ENCODE results near the gene STXBP6.

Gene STXBP6

DNA sequence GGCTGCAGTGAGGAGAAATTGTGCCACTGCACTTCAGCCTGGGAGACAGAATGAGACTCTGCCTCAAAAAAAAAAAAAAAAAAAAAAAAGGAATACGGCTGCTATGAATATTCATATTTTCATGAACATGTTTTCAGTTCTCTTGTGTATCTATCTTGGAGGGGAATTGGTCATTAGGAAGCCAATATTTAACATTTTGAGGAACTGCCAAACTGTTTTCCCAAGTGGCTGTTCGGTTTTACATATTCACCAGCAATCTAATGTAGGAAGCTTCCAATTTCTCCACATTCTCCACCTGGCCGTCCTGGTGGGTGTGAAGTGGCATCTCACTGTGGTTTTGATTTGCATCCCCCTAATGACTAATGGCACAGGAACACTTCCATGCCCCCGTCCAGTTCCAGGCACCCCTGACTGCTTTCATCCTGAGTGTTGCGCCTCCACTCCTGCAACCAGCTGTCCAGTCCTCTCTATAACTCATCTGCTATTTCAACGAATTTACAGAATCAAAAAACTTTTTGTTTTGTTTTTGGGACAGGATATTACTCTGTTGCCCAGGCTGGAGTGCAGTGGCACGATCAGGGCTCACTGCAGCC is 5.7 kb downstream of the STXBP6 start:
- Mint-ChIP-seq H3K27me3 (peaks cover 17 to 19% of the 10 kb centered on the region in 2 donors), H3K4me1 (peaks cover 7% of the 10 kb centered on the region in 2 donors), H3K4me3 (no peak overlapping the region), H3K9me3 (no peaks in the 10 kb centered on the region), H3K27ac (peak overlapping the region; percentile 76), H3K36me3 (no peaks in the 10 kb centered on the region)
- ATAC-seq (replicated peaks) = no peak
- DNase-seq = no peak

DNA sequence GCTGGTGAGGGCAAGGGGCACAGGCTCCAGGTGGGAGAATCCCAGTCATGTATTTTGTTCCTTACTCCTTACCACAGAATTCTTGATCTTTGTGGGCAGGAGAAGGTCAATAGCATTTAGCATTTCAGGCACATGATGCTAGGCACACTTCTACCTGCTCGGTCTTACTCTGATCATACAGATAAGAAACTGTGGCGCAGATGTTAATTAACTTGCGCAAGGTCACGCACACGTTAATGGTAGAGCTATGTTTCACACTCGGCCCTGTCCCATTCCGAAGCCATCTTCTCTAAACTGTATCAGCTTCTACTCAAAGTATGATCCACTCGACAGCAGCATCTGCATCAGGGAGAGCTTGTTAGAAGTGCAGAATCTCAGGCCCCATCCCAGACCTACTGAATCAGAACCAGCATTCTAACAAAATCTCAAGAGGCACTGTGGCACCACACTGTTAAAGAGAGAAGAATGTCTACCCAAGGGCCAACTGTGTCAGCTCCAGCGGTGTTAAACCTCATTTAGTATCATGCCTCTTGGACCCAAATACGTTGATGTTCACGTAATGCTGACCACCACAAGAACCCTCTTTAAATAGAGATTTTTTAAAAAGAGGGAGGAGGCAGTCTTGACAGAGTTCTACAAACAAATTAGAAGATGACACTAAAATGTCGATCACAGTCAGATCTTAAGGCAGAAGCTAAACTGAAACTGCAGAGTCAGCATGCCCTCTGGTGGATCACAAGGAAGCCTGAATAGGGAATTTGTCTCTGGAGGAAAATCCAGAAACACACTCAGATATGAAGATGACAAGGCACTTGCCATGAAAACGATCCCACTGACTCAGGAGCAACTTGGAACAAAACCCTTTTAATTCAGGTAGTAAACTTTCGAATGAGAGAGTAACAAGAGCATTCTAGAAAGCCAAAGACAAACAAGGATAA is 7.3 kb downstream of the STXBP6 start:
- H3K4me1 Mint-ChIP-seq = no peaks in the 10 kb centered on the region
- no peak for DNase-seq
- peaks cover 6 to 7% of the 10 kb centered on the region in 2 donors for H3K9me3 Mint-ChIP-seq
- peaks cover 0 to 2% of the 10 kb centered on the region in 2 donors for H3K36me3 Mint-ChIP-seq
- H3K27me3 Mint-ChIP-seq = peaks cover 7 to 8% of the 10 kb centered on the region in 2 donors
- no peak overlapping the region for H3K27ac Mint-ChIP-seq
- H3K4me3 Mint-ChIP-seq = no peak overlapping the region
- ATAC-seq (replicated peaks) = no peak

DNA sequence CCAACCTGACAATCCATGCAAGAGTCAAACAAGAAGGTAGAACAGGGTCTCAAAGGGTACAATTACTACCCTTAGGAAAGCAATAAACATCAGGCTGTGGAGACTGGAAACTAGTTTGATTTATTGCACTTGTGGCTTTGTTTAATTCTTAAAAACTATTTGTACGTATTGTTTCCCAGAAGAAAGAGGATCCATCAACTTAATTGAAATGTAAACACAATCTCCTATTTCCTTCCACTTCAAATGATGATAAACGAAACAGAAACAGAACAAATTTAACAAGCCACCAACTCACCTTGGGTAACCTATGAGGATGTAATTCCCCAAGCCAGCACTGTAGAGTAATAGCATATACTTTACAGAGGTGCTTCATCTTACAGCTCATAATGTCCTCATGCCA is 8.0 kb downstream of the STXBP6 start:
- H3K36me3 Mint-ChIP-seq = peaks cover 0 to 2% of the 10 kb centered on the region in 2 donors
- DNase-seq (no peak), ATAC-seq (replicated peaks) (no peak)
- H3K9me3 Mint-ChIP-seq = peaks cover 6 to 7% of the 10 kb centered on the region in 2 donors
- H3K27me3 Mint-ChIP-seq = peaks cover 7 to 8% of the 10 kb centered on the region in 2 donors
- H3K4me3 Mint-ChIP-seq = no peak overlapping the region
- H3K27ac Mint-ChIP-seq = no peak overlapping the region
- H3K4me1 Mint-ChIP-seq = no peaks in the 10 kb centered on the region

DNA sequence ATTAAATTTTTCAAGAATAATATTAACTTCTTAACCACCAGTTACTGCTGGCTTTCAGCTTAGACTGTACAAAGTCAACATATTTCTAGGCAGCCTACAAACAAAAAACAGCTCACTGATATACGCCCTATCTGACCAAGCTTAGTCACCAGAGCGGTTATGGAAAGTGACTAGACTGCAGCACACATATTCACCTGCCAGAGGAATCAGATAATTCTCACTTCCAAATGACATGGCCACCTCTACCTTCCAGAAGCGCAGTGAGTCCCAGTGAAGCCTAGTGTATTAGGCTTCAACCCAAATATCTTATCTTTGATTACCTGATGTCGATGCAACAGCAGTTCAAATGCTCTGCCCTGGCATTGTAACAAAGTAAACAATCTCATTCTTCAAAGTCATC is 8.5 kb downstream of the STXBP6 start:
- peaks cover 0 to 2% of the 10 kb centered on the region in 2 donors for H3K36me3 Mint-ChIP-seq
- ATAC-seq (replicated peaks) (no peak), DNase-seq (no peak)
- H3K27me3 Mint-ChIP-seq = peaks cover 7 to 8% of the 10 kb centered on the region in 2 donors
- peaks cover 6 to 7% of the 10 kb centered on the region in 2 donors for H3K9me3 Mint-ChIP-seq
- no peak overlapping the region for H3K4me3 Mint-ChIP-seq
- no peaks in the 10 kb centered on the region for H3K4me1 Mint-ChIP-seq
- no peak overlapping the region for H3K27ac Mint-ChIP-seq

DNA sequence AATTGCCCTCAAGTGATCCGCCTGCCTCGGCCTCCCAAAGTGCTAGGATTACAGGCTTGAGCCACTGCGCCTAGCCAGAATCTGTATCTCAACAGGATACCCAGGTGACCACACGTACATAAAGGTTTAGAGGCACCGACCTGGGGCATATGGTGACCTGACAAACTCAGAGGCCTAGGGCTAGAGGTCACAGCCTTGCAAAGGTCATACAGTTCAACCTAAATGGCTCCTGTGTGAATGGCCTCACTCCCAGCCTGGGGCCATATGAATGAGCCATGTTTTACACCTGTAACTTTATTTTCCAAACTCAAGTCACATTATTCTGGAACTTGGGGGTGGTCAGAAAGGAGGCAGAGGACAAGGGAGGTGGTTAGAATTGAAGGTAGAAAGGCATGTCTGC is 10.0 kb downstream of the STXBP6 start:
- H3K27ac Mint-ChIP-seq = no peak overlapping the region
- H3K36me3 Mint-ChIP-seq = peaks cover 0 to 2% of the 10 kb centered on the region in 2 donors
- DNase-seq = no peak
- peaks cover 6 to 7% of the 10 kb centered on the region in 2 donors for H3K9me3 Mint-ChIP-seq
- H3K27me3 Mint-ChIP-seq = peaks cover 7 to 8% of the 10 kb centered on the region in 2 donors
- ATAC-seq (replicated peaks) = no peak
- no peaks in the 10 kb centered on the region for H3K4me1 Mint-ChIP-seq
- no peak overlapping the region for H3K4me3 Mint-ChIP-seq

DNA sequence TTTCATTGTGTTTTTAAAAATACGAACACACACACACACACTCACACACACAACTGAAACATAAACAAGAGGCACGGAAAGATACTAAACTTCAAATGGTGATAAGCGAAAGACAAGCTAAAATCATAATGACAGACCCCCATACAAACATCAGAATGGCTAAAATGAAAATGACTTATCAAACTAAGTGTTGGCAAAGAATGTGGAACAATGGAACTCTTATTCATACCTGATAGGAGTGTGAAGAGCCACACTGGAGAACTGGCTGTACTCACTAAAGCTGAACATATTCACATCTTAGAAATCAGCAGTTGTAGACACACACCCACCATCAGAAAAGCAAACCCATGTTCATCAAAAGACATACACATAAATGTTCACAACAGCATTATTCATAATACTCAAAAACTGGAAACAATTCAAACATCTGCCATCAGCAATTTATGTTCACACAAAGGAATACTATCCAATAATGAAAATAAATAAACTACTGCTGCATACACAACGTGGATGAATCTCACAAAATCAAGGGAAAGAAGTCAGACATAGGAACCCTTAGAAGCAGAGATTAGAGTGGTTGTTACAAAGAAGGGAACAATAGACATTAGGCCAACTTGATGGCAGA is 11.8 kb downstream of the STXBP6 start:
- peaks cover 6 to 7% of the 10 kb centered on the region in 2 donors for H3K9me3 Mint-ChIP-seq
- no peak overlapping the region for H3K27ac Mint-ChIP-seq
- H3K4me1 Mint-ChIP-seq = no peaks in the 10 kb centered on the region
- peaks cover 4 to 7% of the 10 kb centered on the region in 2 donors for H3K27me3 Mint-ChIP-seq
- DNase-seq (no peak), ATAC-seq (replicated peaks) (no peak)
- H3K36me3 Mint-ChIP-seq = peaks cover 0 to 2% of the 10 kb centered on the region in 2 donors
- H3K4me3 Mint-ChIP-seq = no peak overlapping the region

DNA sequence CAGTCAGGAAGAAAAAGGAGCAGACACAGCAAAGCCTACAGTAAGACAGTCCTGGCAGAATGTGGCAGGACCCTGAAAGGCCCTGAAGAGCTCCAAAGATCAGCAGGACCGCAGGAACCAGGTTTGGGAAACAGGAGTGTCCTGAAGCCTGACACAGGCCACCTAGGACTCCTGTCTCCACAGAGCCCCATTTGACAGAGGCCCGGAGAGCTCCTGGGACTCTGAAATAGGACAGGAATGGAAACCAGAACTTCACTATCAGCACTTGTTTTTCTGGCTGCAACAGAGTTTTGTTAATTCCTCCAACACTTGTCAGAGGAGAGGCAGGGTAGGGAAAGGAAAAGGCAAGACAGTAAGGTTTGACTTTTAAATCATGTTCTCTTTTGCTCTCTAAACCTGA is 12.9 kb downstream of the STXBP6 start:
- Mint-ChIP-seq H3K4me3 (no peak overlapping the region), H3K9me3 (peaks cover 6 to 7% of the 10 kb centered on the region in 2 donors), H3K27ac (no peak overlapping the region), H3K4me1 (no peaks in the 10 kb centered on the region), H3K27me3 (peaks cover 4 to 7% of the 10 kb centered on the region in 2 donors), H3K36me3 (peaks cover 0 to 2% of the 10 kb centered on the region in 2 donors)
- DNase-seq = no peak
- no peak for ATAC-seq (replicated peaks)

DNA sequence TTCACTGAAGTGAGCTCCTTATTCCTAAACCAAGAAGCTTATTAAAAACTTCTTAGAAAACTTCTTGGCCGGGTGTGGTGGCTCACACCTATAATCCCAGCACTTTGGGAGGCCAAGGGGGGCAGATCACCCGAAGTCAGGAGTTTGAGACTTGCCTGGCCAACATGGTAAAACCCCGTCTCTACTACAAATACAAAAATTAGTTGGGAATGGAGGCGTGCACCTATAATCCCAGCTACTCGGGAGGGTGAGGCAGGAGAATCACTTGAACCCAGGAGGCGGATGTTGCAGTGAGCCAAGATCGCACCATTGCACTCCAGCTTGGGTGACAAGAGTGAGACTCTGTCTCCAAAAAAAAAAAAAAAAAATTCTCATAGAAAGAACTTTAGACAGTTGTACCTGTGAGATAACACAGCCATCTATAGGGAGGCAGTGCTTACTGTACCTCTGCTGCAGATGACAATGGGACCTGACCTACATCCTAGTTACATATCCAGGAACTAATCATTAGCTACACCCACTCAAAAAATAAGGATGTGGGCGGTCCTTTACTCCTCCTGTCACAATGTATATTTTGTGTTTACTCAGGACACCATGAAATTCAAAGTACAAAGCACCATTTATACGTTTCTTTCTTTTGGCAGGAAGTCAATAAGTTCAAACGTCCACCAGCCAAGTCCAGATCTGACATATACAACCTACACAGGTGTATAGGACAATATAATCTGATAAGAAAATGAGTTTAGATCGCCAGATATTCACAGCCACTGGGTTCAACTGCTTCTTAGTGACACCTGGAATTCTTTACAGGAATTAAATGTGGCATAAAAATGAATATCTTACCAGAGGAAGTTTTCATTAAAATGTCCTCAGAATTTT is 14.9 kb downstream of the STXBP6 start:
- ATAC-seq (replicated peaks) (no peak), DNase-seq (no peak)
- Mint-ChIP-seq H3K27ac (no peak overlapping the region), H3K36me3 (peaks cover 0 to 2% of the 10 kb centered on the region in 2 donors), H3K27me3 (peaks cover 4 to 7% of the 10 kb centered on the region in 2 donors), H3K9me3 (peaks cover 6 to 7% of the 10 kb centered on the region in 2 donors), H3K4me3 (no peak overlapping the region), H3K4me1 (no peaks in the 10 kb centered on the region)

DNA sequence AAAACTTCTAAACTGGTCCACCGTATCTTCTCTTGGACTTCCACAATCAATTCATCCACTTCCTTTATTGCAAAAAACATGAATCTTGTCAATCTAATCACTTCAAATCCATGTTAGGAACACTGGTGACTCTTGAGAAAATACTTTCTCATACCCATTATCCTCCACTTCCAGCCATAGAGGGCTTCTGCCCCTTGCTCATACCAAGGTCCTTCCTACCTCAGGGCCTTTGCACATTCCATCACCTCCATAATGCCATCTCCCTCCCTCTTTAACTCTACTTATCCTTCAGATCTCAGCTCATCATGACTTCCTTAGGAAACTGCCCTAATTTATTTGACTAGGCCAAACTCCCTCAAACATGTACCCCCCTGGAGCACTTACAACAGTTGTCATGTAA is 16.6 kb downstream of the STXBP6 start:
- ATAC-seq (replicated peaks) (no peak), DNase-seq (no peak)
- peaks cover 0 to 2% of the 10 kb centered on the region in 2 donors for H3K36me3 Mint-ChIP-seq
- no peak overlapping the region for H3K27ac Mint-ChIP-seq
- no peak overlapping the region for H3K4me3 Mint-ChIP-seq
- H3K27me3 Mint-ChIP-seq = peaks cover 4 to 7% of the 10 kb centered on the region in 2 donors
- H3K4me1 Mint-ChIP-seq = no peaks in the 10 kb centered on the region
- peaks cover 6% of the 10 kb centered on the region in 2 donors for H3K9me3 Mint-ChIP-seq

DNA sequence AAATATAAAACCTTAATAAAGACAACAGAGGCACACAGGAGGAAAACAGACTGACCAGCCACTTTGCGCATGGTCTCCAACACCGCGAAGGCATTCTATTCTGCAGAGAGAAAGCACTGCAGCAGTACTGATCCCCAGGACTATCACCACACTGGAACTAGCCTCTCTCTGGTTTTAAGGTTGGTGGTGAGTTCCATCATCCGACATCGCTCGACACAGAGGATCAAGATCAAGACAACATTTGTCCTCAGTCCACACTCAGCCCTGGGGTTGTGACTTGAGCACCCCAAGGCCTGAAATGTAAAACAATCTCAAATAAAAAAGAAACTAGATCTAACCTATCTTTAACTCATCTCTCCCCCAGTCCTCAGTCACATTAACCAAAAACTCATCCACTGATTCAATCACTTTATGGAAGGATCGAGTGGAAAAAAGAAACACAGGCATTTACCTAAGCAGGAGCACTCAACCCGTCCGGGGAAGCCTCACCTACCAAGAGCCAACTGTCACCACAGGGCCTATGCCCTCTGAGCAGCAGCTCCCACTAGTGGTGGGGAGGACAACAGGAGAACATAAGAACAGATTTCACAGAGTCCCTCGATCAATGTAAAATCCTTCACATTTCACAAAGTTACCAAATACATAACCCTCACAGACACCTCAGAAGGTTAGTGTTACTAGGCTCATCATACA is 17.7 kb downstream of the STXBP6 start:
- no peaks in the 10 kb centered on the region for H3K36me3 Mint-ChIP-seq
- DNase-seq = no peak

DNA sequence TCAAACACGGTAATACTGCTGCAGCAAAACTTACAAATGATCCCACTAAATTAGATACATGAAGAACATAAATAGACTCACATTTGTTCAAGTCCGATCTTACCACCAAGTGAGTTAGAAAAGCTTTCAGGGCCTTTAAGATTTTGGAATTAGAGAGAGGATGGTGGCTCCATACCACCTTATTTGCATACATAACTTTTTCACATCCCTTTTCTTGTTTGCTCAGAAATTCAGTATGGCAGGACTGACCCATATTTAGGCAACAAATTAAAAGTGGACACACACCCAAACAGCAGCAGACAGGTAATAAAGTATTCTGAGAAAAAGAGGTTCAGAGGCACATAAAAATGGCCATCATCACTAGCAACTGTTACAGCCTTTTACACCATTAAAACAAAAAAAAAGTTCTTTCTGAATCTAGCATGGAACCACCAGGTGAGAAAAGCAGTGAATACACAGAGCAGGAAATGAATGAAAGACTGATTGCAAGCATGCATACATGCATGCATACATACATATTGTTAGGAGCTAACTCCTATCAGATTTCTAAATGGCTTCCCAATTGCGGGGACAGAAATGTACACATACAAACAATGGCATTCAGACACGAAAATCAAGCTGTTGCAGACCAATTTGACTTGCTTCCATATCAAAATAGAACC is 23.3 kb downstream of the STXBP6 start:
- no peaks in the 10 kb centered on the region for H3K27me3 Mint-ChIP-seq
- H3K4me1 Mint-ChIP-seq = peaks cover 5% of the 10 kb centered on the region in 2 donors
- ATAC-seq (replicated peaks) (peak in 1 of 2 donors; percentile 50), DNase-seq (no peak)
- no peak overlapping the region for H3K4me3 Mint-ChIP-seq
- H3K36me3 Mint-ChIP-seq = no peaks in the 10 kb centered on the region
- H3K9me3 Mint-ChIP-seq = no peaks in the 10 kb centered on the region
- no peak overlapping the region for H3K27ac Mint-ChIP-seq

More for the DNA sequence above, 17.7 kb downstream of the STXBP6 start:
- H3K27me3 Mint-ChIP-seq = no peaks in the 10 kb centered on the region
- H3K9me3 Mint-ChIP-seq = no peaks in the 10 kb centered on the region
- H3K4me1 Mint-ChIP-seq = no peaks in the 10 kb centered on the region
- no peak overlapping the region for H3K4me3 Mint-ChIP-seq
- ATAC-seq (replicated peaks) = peak in 1 of 2 donors; percentile 36
- H3K27ac Mint-ChIP-seq = no peak overlapping the region

DNA sequence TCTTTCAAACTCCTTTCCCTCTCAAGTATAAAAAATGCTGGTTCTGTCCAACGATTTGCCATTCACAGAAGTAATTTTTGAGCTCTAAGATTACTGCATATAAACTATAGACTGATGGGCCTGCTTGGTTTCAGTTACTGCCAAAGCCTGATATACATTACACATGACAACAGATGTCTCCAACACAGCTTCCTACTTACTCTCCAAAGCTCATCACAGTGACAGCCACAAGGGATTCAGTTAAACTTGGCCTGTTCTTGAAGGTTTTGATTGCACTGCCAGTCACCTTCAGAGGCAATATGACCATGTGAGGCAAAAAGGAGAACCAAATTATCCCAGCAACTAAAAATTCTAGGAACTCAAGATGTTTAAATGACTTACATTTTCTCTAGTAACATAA is 30.1 kb downstream of the STXBP6 start:
- Mint-ChIP-seq H3K36me3 (no peaks in the 10 kb centered on the region), H3K27ac (no peak overlapping the region), H3K4me3 (no peak overlapping the region), H3K27me3 (no peaks in the 10 kb centered on the region), H3K9me3 (no peaks in the 10 kb centered on the region), H3K4me1 (no peaks in the 10 kb centered on the region)
- ATAC-seq (replicated peaks) (no peak), DNase-seq (no peak)

DNA sequence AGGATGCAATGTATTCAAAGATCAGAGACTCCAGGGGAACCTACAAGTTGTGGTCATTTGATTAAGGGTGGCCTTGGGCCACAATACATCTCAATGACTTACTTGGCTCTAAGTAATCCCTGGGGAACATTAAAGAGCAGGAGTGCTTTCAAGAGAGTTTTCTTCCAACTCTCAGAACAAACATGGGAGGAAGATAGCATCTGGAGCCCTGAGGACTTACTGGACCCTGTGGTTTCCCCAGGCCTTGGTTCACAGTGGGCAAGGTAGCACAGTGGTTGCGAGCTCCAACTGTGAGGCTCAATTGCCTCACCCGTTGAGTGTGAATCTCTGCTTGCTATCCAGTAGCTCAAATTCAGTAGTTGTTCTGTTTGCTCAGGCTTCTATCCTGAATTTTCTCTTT is 32.4 kb downstream of the STXBP6 start:
- H3K36me3 Mint-ChIP-seq = no peaks in the 10 kb centered on the region
- DNase-seq = no peak
- no peaks in the 10 kb centered on the region for H3K9me3 Mint-ChIP-seq
- H3K4me3 Mint-ChIP-seq = no peak overlapping the region
- no peak overlapping the region for H3K27ac Mint-ChIP-seq
- no peak for ATAC-seq (replicated peaks)
- no peaks in the 10 kb centered on the region for H3K27me3 Mint-ChIP-seq
- H3K4me1 Mint-ChIP-seq = no peaks in the 10 kb centered on the region
